CD14-positive monocyte (primary cell): Measurements from ENCODE around the gene ACTL7A. TPM values are rescaled to one million over a fixed set of nuclear protein-coding genes. Genes with fewer than 3 reads are reported as not detected.

Experiments used
- DNase-seq, 3 donors: peaks; one replicate each; pipeline ENCODE4 v3.0.0-alpha.2; 2011 to 2022
- H2AFZ ChIP-seq: 2 replicates; pipeline ENCODE4 v1.6.0; 2012; ENCODE audit warnings: mild to moderate bottlenecking, low read depth, low read length, inconsistent platforms; ENCODE audit not compliant: insufficient read depth, poor library complexity, severe bottlenecking
- H3K27ac ChIP-seq, 2 donors: 1 replicate in 1 of 2; 2 replicates in 1 of 2; pipeline ENCODE4 v1.5.1; 2012 to 2013; ENCODE audit warnings: low read length in 2 of 2, control low read depth in 1 of 2, inconsistent platforms in 1 of 2, low read depth in 1 of 2, mild to moderate bottlenecking in 1 of 2
- H3K27me3 ChIP-seq, 2 donors: one replicate each; pipeline versions ENCODE4 v1.6.0 to v1.6.1; 2011 to 2013; ENCODE audit warnings: low read length in 2 of 2; ENCODE audit not compliant: control insufficient read depth in 2 of 2, insufficient read depth in 2 of 2
- H3K36me3 ChIP-seq, 2 donors: replicated peaks in 1 of 2; 1 replicate in 1 of 2; 2 replicates in 1 of 2; pipeline versions ENCODE4 v1.5.1 to v1.6.1; 2012 to 2013; ENCODE audit warnings: low read length in 2 of 2, control low read depth in 1 of 2, inconsistent platforms in 1 of 2, mild to moderate bottlenecking in 1 of 2; ENCODE audit not compliant: insufficient read depth in 2 of 2, control insufficient read depth in 1 of 2
- H3K4me1 ChIP-seq, 2 donors: 1 replicate in 1 of 2; 2 replicates in 1 of 2; pipeline versions ENCODE4 v1.5.1 to v1.6.1; 2012 to 2013; ENCODE audit warnings: low read length in 2 of 2, control low read depth in 1 of 2, inconsistent platforms in 1 of 2, mild to moderate bottlenecking in 1 of 2, moderate library complexity in 1 of 2; ENCODE audit not compliant: insufficient read depth in 2 of 2, control insufficient read depth in 1 of 2
- H3K4me2 ChIP-seq: replicated peaks from 2 replicates; pipeline ENCODE3; 2012; ENCODE audit warnings: low read length, moderate library complexity, mild to moderate bottlenecking; ENCODE audit not compliant: poor library complexity, severe bottlenecking; ENCODE audit errors: extremely low read depth
- H3K4me3 ChIP-seq, 3 experiments: fragments of 200-600 bp in 1 of 3; sonication (generic) in 1 of 3; replicated peaks in 1 of 3; 1 replicate in 2 of 3; 2 replicates in 1 of 3; pipeline ENCODE4 v1.5.1; 2011 to 2013; ENCODE audit warnings: low read length in 3 of 3, mild to moderate bottlenecking in 3 of 3, control low read depth in 2 of 3, low read depth in 2 of 3, inconsistent platforms in 1 of 3, moderate library complexity in 1 of 3
- H3K79me2 ChIP-seq: 2 replicates; pipeline ENCODE4 v1.6.0; 2012; ENCODE audit warnings: mild to moderate bottlenecking, control low read depth, inconsistent platforms, low read length, moderate library complexity; ENCODE audit not compliant: insufficient read depth
- H3K9ac ChIP-seq: 2 replicates; pipeline ENCODE4 v1.6.0; 2017; ENCODE audit warnings: low read length, mild to moderate bottlenecking; ENCODE audit not compliant: insufficient read depth, poor library complexity, severe bottlenecking
- H3K9me3 ChIP-seq, 2 donors: replicated peaks in 1 of 2; 1 replicate in 1 of 2; 2 replicates in 1 of 2; pipeline versions ENCODE4 v1.5.1 to v1.6.1; 2012 to 2013; ENCODE audit warnings: low read length in 2 of 2, control low read depth in 1 of 2; ENCODE audit not compliant: control insufficient read depth in 1 of 2, insufficient read depth in 1 of 2
- H4K20me1 ChIP-seq: 2 replicates; pipeline ENCODE4 v1.6.0; 2012; ENCODE audit warnings: mild to moderate bottlenecking, low read length, control low read depth, moderate library complexity; ENCODE audit not compliant: insufficient read depth
- H3K27ac Mint-ChIP-seq, 7 donors: one replicate each; pipeline ENCODE4 v1.8.0; 2020; ENCODE audit warnings: mild to moderate bottlenecking in 7 of 7, mixed read lengths in 7 of 7, moderate library complexity in 6 of 7, inconsistent platforms in 2 of 7
- H3K27me3 Mint-ChIP-seq, 3 donors: one replicate each; pipeline ENCODE4 v1.8.0; 2021 to 2022; ENCODE audit warnings: low read depth in 3 of 3, mild to moderate bottlenecking in 3 of 3, mixed read lengths in 3 of 3, moderate library complexity in 3 of 3, inconsistent platforms in 1 of 3
- H3K36me3 Mint-ChIP-seq, 2 donors: one replicate each; pipeline ENCODE4 v1.8.0; 2020; ENCODE audit warnings: mixed read lengths in 2 of 2, inconsistent platforms in 1 of 2, mild to moderate bottlenecking in 1 of 2
- H3K4me1 Mint-ChIP-seq: one replicate; pipeline ENCODE4 v1.8.0; 2020; ENCODE audit warnings: mild to moderate bottlenecking, mixed read lengths
- H3K4me3 Mint-ChIP-seq, 2 donors: one replicate each; pipeline ENCODE4 v1.8.0; 2020; ENCODE audit warnings: mild to moderate bottlenecking in 2 of 2, mixed read lengths in 2 of 2, moderate library complexity in 1 of 2
- H3K9me3 Mint-ChIP-seq, 7 donors: one replicate each; pipeline ENCODE4 v1.8.0; 2020 to 2022; ENCODE audit warnings: mixed read lengths in 7 of 7, mild to moderate bottlenecking in 6 of 7, moderate library complexity in 6 of 7, inconsistent platforms in 2 of 7
- CTCF ChIP-seq: fragments of 200-600 bp; IDR thresholded peaks from one replicate; pipeline ENCODE4 v1.8.0; 2022; ENCODE audit warnings: antibody characterized with exemption, mild to moderate bottlenecking
- WGBS: methylation state at CpG from one replicate; pipeline ENCODE4 v1.1.5; 2013; ENCODE audit warnings: missing lambda C conversion rate; ENCODE audit not compliant: insufficient coverage; 5-methylcytosine and 5-hydroxymethylcytosine counted together
- intact Hi-C, 2 donors: fragments of 100-400 bp; cut with micrococcal nuclease; formaldehyde crosslinking; loops; one replicate each; pipeline versions ENCODE4 v1.15.0 to v1.15.1; 2023
- polyA plus RNA-seq, 3 donors: library from polyadenylated mRNA; depleted of rRNA in 1 of 3; unstranded in 2 of 3; stranded (reverse) in 1 of 3; fragments of 300-500 nt in 2 of 3; fragments of >200 nt in 1 of 3; fragmentation: Illumina TruSeq in 2 of 3; gene quantifications; 1 replicate in 2 of 3; 2 replicates in 1 of 3; pipeline ENCODE4 v1.2.3, GENCODE V29; 2012 to 2021

Gene ACTL7A
- polyA plus RNA-seq, 3 donors, result not detected

DNA sequence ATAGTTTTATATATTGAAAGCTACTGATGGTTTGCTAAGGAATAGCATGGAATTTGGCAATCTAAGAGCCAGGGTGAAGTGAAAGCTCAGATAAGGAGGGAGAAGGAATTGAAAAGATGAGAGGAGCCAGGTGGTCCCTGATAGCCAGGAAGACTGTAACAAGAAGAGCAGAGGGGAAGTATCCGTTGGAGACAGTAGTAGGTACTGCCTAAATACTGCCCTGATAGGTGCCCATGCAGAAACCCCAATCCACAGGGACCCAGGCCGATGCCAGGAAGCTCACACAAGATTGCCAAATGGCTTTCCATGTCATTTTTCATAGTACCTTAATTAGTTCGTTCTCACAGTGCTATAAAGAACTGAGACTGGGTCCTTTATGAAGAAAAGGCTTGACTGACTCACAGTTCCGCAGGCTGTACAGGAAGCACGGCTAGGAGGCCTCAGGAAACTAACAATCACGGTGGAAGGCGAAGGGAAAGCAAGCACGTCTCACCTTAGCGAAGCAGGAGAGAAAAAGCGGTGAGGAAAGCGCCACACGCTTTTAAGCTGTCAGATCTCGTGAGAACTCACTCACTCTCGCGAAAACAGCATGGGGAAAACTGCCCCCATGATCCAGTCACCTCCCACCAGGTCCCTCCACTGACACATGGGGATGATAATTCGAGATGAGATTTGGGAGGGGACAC lies 19.3 kb upstream of the ACTL7A start:
- H3K27ac ChIP-seq, result peak overlapping the region in 1 of 2 donors; percentile 28
- no peak for TF ChIP-seq CTCF
- no peaks in the 10 kb centered on the region for H3K27me3 ChIP-seq
- H3K4me2 ChIP-seq, result peak overlapping the region; percentile 65
- WGBS, result 0% methylated on average over 7 of the region's 16 CpGs
- H3K4me3 Mint-ChIP-seq, result peak overlapping the region; percentile 60 to 90
- H3K36me3 Mint-ChIP-seq, result no peaks in the 10 kb centered on the region
- H3K4me1 Mint-ChIP-seq, result peaks cover 37% of the 10 kb centered on the region
- peak; percentile 22 to 39 (median 27) for DNase-seq
- peaks cover 26 to 41% of the 10 kb centered on the region in 2 donors for H3K4me1 ChIP-seq
- peaks cover 0 to 2% (median 1%) of the 10 kb centered on the region in 3 donors for H3K27me3 Mint-ChIP-seq
- H2AFZ ChIP-seq, result peak overlapping the region; percentile 43
- H3K36me3 ChIP-seq, result no peaks in the 10 kb centered on the region
- peak overlapping the region in 2 of 3 experiments; percentile 36 to 59 for H3K4me3 ChIP-seq
- H4K20me1 ChIP-seq, result no peaks in the 10 kb centered on the region
- H3K27ac Mint-ChIP-seq, result peak overlapping the region in 6 of 7 donors; percentile 25 to 88 (median 71)
- H3K9me3 Mint-ChIP-seq, result peaks cover 0 to 1% (median 0%) of the 10 kb centered on the region in 7 donors
- intact Hi-C loops, result no loop called here
- H3K9me3 ChIP-seq, result no peaks in the 10 kb centered on the region
- no peak overlapping the region for H3K9ac ChIP-seq
- H3K79me2 ChIP-seq, result no peaks in the 10 kb centered on the region

DNA sequence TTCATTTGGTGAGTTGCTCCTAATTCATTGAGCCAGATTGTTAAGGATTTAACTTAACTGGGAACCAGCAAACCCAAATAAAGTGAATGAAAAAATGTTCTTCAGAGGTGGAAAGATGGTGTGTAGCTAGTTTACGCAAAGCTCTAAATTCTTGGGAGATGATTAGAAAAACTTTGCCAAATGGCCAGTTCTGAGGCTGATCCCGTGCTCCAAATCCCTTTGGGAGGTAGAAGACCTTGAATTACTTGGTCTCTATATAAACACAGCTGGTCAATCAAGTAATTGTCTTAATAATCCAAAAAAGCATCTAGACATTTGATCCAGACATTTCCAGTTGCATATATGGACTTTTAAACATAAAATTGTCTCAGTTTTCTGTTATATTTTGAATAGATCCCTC lies 17.7 kb upstream of the ACTL7A start:
- TF ChIP-seq CTCF, result no peak
- H3K9me3 Mint-ChIP-seq, result peaks cover 0 to 2% (median 0%) of the 10 kb centered on the region in 7 donors
- Histone ChIP-seq H3K4me2 (no peak overlapping the region), H3K79me2 (no peaks in the 10 kb centered on the region), H3K9me3 (no peaks in the 10 kb centered on the region), H3K4me3 (no peak overlapping the region), H3K4me1 (peaks cover 26 to 39% of the 10 kb centered on the region in 2 donors), H3K36me3 (no peaks in the 10 kb centered on the region), H3K27me3 (no peaks in the 10 kb centered on the region), H3K9ac (no peak overlapping the region), H3K27ac (no peak overlapping the region), H2AFZ (no peak overlapping the region), H4K20me1 (no peaks in the 10 kb centered on the region)
- WGBS, result 100% methylated on average over 1 of the region's 2 CpGs
- peaks cover 0 to 3% (median 1%) of the 10 kb centered on the region in 3 donors for H3K27me3 Mint-ChIP-seq
- H3K27ac Mint-ChIP-seq, result no peak overlapping the region
- intact Hi-C loops, result no loop called here
- DNase-seq, result no peak
- H3K4me1 Mint-ChIP-seq, result peaks cover 37% of the 10 kb centered on the region
- no peak overlapping the region for H3K4me3 Mint-ChIP-seq
- no peaks in the 10 kb centered on the region for H3K36me3 Mint-ChIP-seq
